HS-27A (cell line): ENCODE results near the gene TMC6.

Experiments used
- DNase-seq: peaks from one replicate; pipeline ENCODE4 v3.0.0-alpha.2; 2012; ENCODE audit warnings: low read depth, missing footprints

Gene TMC6

GRCh38 chr17:78134899-78135385, 6.4 kb upstream of the TMC6 start:
- DNase-seq, result no peak

- no peak for DNase-seq
Observed at GRCh38 chr17:78133971-78134898, 5.7 kb upstream of the TMC6 start.

- DNase-seq, result no peak
Observed at GRCh38 chr17:78133179-78133951, 4.8 kb upstream of the TMC6 start.

GRCh38 chr17:78132767-78133178, 4.2 kb upstream of the TMC6 start:
- no peak for DNase-seq

- DNase-seq, result no peak
Observed at GRCh38 chr17:78132084-78132676, 3.6 kb upstream of the TMC6 start.

GRCh38 chr17:78131172-78132083, 2.9 kb upstream of the TMC6 start:
- DNase-seq, result no peak

GRCh38 chr17:78130437-78131101, 2.0 kb upstream of the TMC6 start, which contains the start of gene TMC8:
Gene TMC8, plus strand, starts transcription at chr17:78130771. Its CDS starts 818 bp downstream, at chr17:78131589.
- DNase-seq, result no peak

- no peak for DNase-seq
Observed at GRCh38 chr17:78130090-78130436, 1.5 kb upstream of the TMC6 start.

- no peak for DNase-seq
Observed at GRCh38 chr17:78129351-78130089, 965 bp upstream of the TMC6 start.

GRCh38 chr17:78127888-78128550, 536 bp downstream of the TMC6 start:
- DNase-seq, result no peak

- DNase-seq, result no peak
Observed at GRCh38 chr17:78127239-78127887, 1.2 kb downstream of the TMC6 start.

- DNase-seq, result no peak
Observed at GRCh38 chr17:78126895-78127238, 1.7 kb downstream of the TMC6 start.

- DNase-seq, result no peak
Observed at GRCh38 chr17:78125976-78126894, 2.3 kb downstream of the TMC6 start.

- DNase-seq, result no peak
Observed at GRCh38 chr17:78125138-78125913, 3.2 kb downstream of the TMC6 start.

GRCh38 chr17:78124836-78125137, 3.8 kb downstream of the TMC6 start:
- DNase-seq, result no peak

- DNase-seq, result no peak
Observed at GRCh38 chr17:78124081-78124835, 4.3 kb downstream of the TMC6 start.
